GM21619 (cell line): Measurements from ENCODE around the gene MED9.
"Not testable (repeated sequence)": the region's sequence is repeated elsewhere in the genome, so short reads cannot be mapped to it uniquely, and the experiment has no call there.

Experiments used
- ATAC-seq: cut with Tn5 transposase; IDR thresholded peaks from one replicate; pipeline ENCODE4 v1.9.1; 2021; ENCODE audit not compliant: unreplicated experiment

The MED9 gene

GRCh38 chr17:17476865-17477467 lies at the start of gene MED9:
Gene MED9, plus strand, starts transcription at chr17:17477000. Its CDS starts 42 bp downstream, at chr17:17477042.
- peak; percentile 75 for ATAC-seq

- ATAC-seq = no peak
Measured at GRCh38 chr17:17429222-17429621, 47.6 kb upstream of the MED9 start.

- not testable (repeated sequence) for ATAC-seq
Measured at GRCh38 chr17:17430924-17431323, 45.9 kb upstream of the MED9 start.

GRCh38 chr17:17431605-17432004 lies 45.2 kb upstream of the MED9 start:
- no peak for ATAC-seq

GRCh38 chr17:17433000-17433703 lies 43.6 kb upstream of the MED9 start:
- ATAC-seq = no peak

- no peak for ATAC-seq
Measured at GRCh38 chr17:17434477-17434876, 42.3 kb upstream of the MED9 start.

- ATAC-seq = no peak
Measured at GRCh38 chr17:17435323-17435722, 41.5 kb upstream of the MED9 start.

GRCh38 chr17:17437461-17437860 lies 39.3 kb upstream of the MED9 start:
- ATAC-seq = no peak

GRCh38 chr17:17437893-17438292 lies 38.9 kb upstream of the MED9 start:
- ATAC-seq = no peak

- ATAC-seq = no peak
Measured at GRCh38 chr17:17440010-17440843, 36.6 kb upstream of the MED9 start.

GRCh38 chr17:17440938-17441675 lies 35.7 kb upstream of the MED9 start:
- ATAC-seq = no peak

- no peak for ATAC-seq
Measured at GRCh38 chr17:17443173-17443572, 33.6 kb upstream of the MED9 start.

- no peak for ATAC-seq
Measured at GRCh38 chr17:17445296-17445924, 31.4 kb upstream of the MED9 start.

- ATAC-seq = no peak
Measured at GRCh38 chr17:17445925-17446665, 30.7 kb upstream of the MED9 start.

GRCh38 chr17:17446666-17447155 lies 30.1 kb upstream of the MED9 start:
- ATAC-seq = no peak

GRCh38 chr17:17447264-17447663 lies 29.5 kb upstream of the MED9 start:
- ATAC-seq = no peak

GRCh38 chr17:17448076-17448475 lies 28.7 kb upstream of the MED9 start:
- no peak for ATAC-seq

- no peak for ATAC-seq
Measured at GRCh38 chr17:17448723-17449122, 28.1 kb upstream of the MED9 start.

GRCh38 chr17:17453088-17453487 lies 23.7 kb upstream of the MED9 start:
- no peak for ATAC-seq

GRCh38 chr17:17454276-17454675 lies 22.5 kb upstream of the MED9 start:
- ATAC-seq = no peak
